Measurements from ENCODE around the gene ENOX1. TPM values are rescaled to one million over a fixed set of nuclear protein-coding genes. Genes with fewer than 3 reads are reported as not detected.

ENOX1 gene
- total RNA-seq, 1 experiment from 2014 or later: 0.07 TPM

- H3K27me3 ChIP-seq (ENCODE audit: control insufficient read depth, insufficient read depth, low read length): no peaks in the 10 kb centered on the region
- H3K4me3 ChIP-seq (ENCODE audit: insufficient read depth, low read depth, low read length): no peak overlapping the region
- DNase-seq: no peak
- no peaks in the 10 kb centered on the region for H3K36me3 ChIP-seq (replicated peaks; ENCODE audit: control insufficient read depth, insufficient read depth, low read length)
Observed at GRCh38 chr13:43482641-43483040, 304.1 kb downstream of the ENOX1 start.

DNA sequence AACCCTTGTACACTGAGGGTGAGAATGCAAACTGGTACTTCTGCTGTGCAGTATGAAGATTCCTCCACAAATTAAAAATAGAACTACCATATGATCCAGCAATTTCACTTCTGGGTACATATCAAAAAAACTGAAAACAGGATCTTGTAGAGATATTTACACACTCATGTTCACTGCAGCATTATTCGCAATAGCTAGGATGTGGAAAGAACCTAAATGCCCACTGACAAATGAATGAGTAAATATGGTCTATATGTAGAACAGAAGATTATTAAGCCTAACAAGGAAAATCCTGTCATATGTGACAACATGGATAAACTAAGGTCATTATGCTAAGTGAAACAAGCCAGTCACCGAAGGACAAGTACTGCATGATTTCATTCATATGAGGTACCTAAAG is 304.7 kb downstream of the ENOX1 start:
- no peak for DNase-seq
- no peaks in the 10 kb centered on the region for H3K27me3 ChIP-seq (ENCODE audit: control insufficient read depth, insufficient read depth, low read length)
- no peak overlapping the region for H3K4me3 ChIP-seq (ENCODE audit: insufficient read depth, low read depth, low read length)
- no peaks in the 10 kb centered on the region for H3K36me3 ChIP-seq (replicated peaks; ENCODE audit: control insufficient read depth, insufficient read depth, low read length)

DNA sequence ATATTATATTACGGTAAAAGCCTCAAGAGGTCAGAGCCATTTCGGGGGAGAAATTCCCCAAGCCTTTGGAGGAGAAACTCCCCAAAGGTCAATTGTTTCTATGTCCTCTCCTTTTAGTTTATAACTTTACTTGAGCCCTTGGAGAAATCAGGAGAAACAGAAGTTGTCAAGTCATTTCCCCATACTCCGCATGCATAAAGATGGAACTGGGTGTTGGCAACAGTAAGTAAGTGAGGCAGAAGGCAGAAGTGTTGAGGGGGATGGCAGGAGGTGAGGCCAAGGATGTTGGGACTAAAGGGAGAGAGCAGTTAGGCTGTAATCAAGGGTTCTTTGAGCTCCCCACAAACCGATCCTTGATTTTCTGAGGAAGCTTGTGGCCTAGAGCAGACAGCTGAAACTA is 307.9 kb downstream of the ENOX1 start:
- Histone ChIP-seq H3K27me3 (ENCODE audit: control insufficient read depth, insufficient read depth, low read length) (no peaks in the 10 kb centered on the region), H3K36me3 (replicated peaks; ENCODE audit: control insufficient read depth, insufficient read depth, low read length) (no peaks in the 10 kb centered on the region), H3K4me3 (ENCODE audit: insufficient read depth, low read depth, low read length) (no peak overlapping the region)
- no peak for DNase-seq

GRCh38 chr13:43478211-43478610 is 308.6 kb downstream of the ENOX1 start:
- no peak for DNase-seq
- Histone ChIP-seq H3K27me3 (ENCODE audit: control insufficient read depth, insufficient read depth, low read length) (no peaks in the 10 kb centered on the region), H3K36me3 (replicated peaks; ENCODE audit: control insufficient read depth, insufficient read depth, low read length) (no peaks in the 10 kb centered on the region), H3K4me3 (ENCODE audit: insufficient read depth, low read depth, low read length) (no peak overlapping the region)

GRCh38 chr13:43475140-43475539 is 311.6 kb downstream of the ENOX1 start:
- DNase-seq: no peak
- Histone ChIP-seq H3K27me3 (ENCODE audit: control insufficient read depth, insufficient read depth, low read length) (no peaks in the 10 kb centered on the region), H3K4me3 (ENCODE audit: insufficient read depth, low read depth, low read length) (no peak overlapping the region), H3K36me3 (replicated peaks; ENCODE audit: control insufficient read depth, insufficient read depth, low read length) (no peaks in the 10 kb centered on the region)

DNA sequence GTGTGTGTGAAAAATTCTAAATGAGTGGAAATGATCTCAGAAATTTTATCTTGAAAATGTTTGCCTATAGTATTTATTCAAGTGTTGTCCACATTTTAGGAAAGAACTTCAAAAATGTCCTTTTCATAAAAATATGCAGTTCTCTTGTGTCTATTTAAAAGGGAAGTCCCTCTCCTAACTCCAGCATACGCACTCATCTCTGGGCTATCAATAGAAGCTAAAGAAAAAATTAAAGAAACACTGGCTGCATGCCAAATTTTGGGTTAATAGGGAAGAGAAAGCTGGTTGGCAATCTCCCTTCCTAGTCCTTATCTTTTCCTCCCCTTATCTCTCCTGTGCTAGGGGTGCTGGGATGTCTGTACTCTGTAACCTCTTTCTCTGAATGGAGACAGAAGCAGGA is 313.3 kb downstream of the ENOX1 start:
- no peak for DNase-seq
- no peak overlapping the region for H3K4me3 ChIP-seq (ENCODE audit: insufficient read depth, low read depth, low read length)
- no peaks in the 10 kb centered on the region for H3K36me3 ChIP-seq (replicated peaks; ENCODE audit: control insufficient read depth, insufficient read depth, low read length)
- no peaks in the 10 kb centered on the region for H3K27me3 ChIP-seq (ENCODE audit: control insufficient read depth, insufficient read depth, low read length)

DNA sequence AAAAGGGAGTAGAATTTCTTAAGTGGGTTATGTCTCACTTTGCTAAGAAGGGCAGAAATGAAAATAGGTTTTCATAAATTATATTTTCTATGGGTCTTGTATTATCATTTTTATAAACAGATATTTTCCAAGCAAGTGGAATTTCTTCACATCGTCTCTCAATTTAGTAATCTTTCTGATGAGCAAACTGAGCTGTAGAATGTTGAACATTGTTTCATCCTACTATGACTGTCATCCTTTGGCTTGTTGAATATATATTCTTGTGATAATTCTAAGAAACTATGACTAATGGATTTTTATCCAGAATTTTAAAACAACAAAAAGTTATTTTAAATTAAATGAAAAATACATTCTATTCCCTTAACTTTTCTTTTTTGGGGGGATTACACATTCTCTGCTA is 313.8 kb downstream of the ENOX1 start:
- H3K4me3 ChIP-seq (ENCODE audit: insufficient read depth, low read depth, low read length): no peak overlapping the region
- DNase-seq: no peak
- H3K27me3 ChIP-seq (ENCODE audit: control insufficient read depth, insufficient read depth, low read length): no peaks in the 10 kb centered on the region
- no peaks in the 10 kb centered on the region for H3K36me3 ChIP-seq (replicated peaks; ENCODE audit: control insufficient read depth, insufficient read depth, low read length)

DNA sequence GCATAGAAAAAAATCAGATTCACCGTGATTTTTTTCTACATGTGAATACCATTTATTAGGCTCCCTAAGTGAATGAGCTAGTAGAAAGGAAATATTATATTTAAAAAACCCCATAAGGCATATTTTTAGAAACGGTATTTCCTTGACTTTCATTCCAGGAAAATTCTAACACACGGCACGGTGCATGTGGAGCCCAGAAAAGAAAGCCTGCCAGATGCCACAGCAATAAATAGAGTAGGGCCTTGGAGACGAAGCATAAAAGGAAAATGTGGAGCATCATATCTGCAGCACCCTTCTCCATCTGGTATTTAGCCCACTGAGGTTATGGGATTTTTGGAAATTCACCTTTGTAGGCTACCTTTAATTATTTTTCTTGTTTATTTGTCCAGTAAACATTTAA is 314.4 kb downstream of the ENOX1 start:
- no peaks in the 10 kb centered on the region for H3K36me3 ChIP-seq (replicated peaks; ENCODE audit: control insufficient read depth, insufficient read depth, low read length)
- no peaks in the 10 kb centered on the region for H3K27me3 ChIP-seq (ENCODE audit: control insufficient read depth, insufficient read depth, low read length)
- DNase-seq: no peak
- H3K4me3 ChIP-seq (ENCODE audit: insufficient read depth, low read depth, low read length): no peak overlapping the region

DNA sequence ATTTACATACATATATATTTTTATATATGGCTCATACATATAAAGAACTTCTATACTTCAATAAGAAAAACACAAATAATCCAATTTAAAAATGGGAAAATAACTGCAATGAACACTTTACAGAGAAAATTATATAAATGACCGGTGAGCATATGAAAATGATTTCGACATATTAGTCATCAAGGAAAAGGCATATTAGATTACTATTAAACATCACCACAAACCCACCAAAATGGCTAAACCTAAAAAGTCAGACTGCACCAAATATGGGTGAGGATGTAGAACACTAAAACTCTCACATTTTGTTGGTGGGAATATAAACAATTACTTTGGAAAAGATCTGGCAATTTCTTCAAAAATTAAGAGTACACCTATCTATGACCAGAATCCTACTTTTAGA is 316.2 kb downstream of the ENOX1 start:
- DNase-seq: no peak
- no peaks in the 10 kb centered on the region for H3K36me3 ChIP-seq (replicated peaks; ENCODE audit: control insufficient read depth, insufficient read depth, low read length)
- H3K27me3 ChIP-seq (ENCODE audit: control insufficient read depth, insufficient read depth, low read length): no peaks in the 10 kb centered on the region
- H3K4me3 ChIP-seq (ENCODE audit: insufficient read depth, low read depth, low read length): no peak overlapping the region

DNA sequence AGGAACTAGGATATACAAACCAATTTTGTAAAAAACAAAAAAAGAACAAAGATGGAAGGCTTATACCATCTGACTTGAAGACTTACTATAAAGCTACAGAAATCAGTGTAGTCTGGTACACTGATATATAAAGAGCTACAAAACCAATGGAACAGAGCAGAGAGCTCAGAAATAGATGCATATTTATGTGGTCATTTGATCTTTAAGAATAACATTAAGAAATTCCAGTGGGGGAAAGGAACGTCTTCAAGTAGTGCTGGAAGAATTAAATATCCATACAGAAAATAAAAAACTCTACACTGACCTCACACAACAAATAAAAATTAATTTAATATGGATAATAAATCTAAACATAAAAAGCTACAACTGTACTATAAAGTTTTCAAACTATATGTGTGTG is 317.0 kb downstream of the ENOX1 start:
- no peak for DNase-seq
- no peaks in the 10 kb centered on the region for H3K36me3 ChIP-seq (replicated peaks; ENCODE audit: control insufficient read depth, insufficient read depth, low read length)

GRCh38 chr13:43464578-43465264 is 322.1 kb downstream of the ENOX1 start:
- no peak for DNase-seq
- no peaks in the 10 kb centered on the region for H3K36me3 ChIP-seq (replicated peaks; ENCODE audit: control insufficient read depth, insufficient read depth, low read length)
- H3K27me3 ChIP-seq (ENCODE audit: control insufficient read depth, insufficient read depth, low read length): no peaks in the 10 kb centered on the region
- H3K4me3 ChIP-seq (ENCODE audit: insufficient read depth, low read depth, low read length): no peak overlapping the region

More for the DNA sequence above, 317.0 kb downstream of the ENOX1 start:
- Histone ChIP-seq H3K4me3 (ENCODE audit: insufficient read depth, low read depth, low read length) (no peak overlapping the region), H3K27me3 (ENCODE audit: control insufficient read depth, insufficient read depth, low read length) (no peaks in the 10 kb centered on the region)

DNA sequence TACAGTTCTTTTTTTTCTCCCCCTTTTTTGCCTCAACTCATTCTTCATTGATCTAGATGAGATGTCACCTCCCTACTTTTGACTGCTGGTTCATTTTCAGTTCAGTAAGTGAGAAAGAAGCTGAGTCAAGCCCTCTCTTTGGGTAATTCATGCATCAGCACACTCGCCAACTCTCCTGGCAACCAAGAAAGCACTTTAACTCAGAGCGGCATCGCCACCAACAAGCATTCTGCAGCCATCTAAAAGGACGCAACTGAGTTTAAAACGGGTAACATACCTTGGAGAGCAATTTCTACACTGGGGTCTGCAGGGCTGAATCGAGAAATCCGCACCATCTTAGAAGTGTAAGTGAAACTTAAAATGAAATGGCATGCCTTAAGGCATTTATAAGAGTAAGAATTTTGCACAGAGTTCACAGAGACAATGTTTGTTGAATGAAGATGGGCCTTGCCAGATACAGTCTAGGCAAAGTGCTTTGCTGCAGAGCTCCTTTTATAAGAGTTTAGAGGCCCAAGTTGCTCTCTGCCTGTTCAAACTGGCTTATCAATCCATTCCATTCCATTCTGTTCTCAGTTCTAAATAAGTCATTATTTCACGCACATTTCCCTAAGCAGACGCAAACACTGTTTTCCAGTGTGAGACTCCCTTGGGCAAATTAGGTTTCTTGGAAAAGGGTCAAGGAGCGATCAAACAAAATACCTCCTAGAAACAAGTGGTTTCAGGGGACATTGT is 338.0 kb downstream of the ENOX1 start:
- Histone ChIP-seq H3K4me3 (ENCODE audit: insufficient read depth, low read depth, low read length) (no peak overlapping the region), H3K27me3 (ENCODE audit: control insufficient read depth, insufficient read depth, low read length) (no peaks in the 10 kb centered on the region), H3K36me3 (replicated peaks; ENCODE audit: control insufficient read depth, insufficient read depth, low read length) (no peaks in the 10 kb centered on the region)
- DNase-seq: no peak

DNA sequence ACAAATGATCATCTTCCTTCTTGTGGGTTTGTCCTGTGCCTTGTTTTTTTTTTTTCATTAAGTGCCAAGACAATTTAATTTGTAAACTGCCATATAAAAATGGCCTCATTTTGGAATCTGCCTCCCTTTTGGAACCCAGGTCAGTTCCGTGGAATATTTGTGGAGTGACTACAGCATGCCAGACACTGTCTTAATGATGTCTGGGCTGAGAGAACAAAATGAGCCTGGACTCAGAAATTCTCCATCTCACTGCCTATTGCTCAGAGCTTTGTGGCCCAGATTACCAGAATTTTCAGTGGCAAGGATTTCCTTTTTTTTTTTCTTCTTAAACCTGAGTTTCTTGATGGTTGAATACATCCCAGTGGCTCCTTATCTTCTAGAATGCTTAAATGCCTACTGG is 340.6 kb downstream of the ENOX1 start:
- no peak overlapping the region for H3K4me3 ChIP-seq (ENCODE audit: insufficient read depth, low read depth, low read length)
- H3K36me3 ChIP-seq (replicated peaks; ENCODE audit: control insufficient read depth, insufficient read depth, low read length): no peaks in the 10 kb centered on the region
- no peaks in the 10 kb centered on the region for H3K27me3 ChIP-seq (ENCODE audit: control insufficient read depth, insufficient read depth, low read length)
- no peak for DNase-seq

DNA sequence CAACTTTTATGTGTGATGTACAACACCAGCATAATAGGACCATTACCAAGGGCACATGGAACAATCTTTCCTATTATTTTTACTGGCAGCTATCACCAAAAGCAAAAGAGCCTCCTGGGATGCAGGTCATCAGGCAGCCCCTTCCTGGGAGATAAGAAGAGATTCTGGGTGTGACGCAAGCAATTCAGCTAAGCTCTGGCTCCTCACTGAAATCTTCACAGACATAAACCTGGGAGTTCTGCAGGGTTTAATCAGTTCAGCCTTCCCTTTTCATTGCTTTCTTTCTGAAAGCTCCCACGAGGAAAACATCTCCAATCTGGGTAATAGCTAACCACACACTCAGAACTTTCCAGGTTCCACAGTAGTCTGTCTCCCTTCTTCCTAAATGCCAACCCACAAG is 341.1 kb downstream of the ENOX1 start:
- Histone ChIP-seq H3K4me3 (ENCODE audit: insufficient read depth, low read depth, low read length) (no peak overlapping the region), H3K27me3 (ENCODE audit: control insufficient read depth, insufficient read depth, low read length) (no peaks in the 10 kb centered on the region), H3K36me3 (replicated peaks; ENCODE audit: control insufficient read depth, insufficient read depth, low read length) (no peaks in the 10 kb centered on the region)
- DNase-seq: no peak

DNA sequence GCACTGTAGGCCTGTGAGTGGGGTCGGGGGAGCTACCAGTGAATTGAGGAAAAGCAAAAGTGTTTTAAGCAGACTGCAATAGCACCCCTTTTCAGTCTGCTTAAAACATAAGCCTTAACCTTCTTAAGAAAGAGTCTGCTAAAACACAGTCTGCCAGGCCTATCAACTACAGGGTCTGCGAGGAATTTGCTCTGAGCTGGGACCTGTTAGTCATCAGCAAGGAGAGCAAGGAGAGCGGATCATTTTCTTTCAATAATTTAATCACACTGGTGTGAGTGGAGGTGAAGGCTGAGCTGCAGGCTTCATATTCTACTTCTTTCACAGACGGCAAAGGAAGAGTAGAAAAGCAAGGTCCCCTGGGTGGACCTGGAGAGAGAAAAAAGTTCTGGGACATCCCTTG is 342.7 kb downstream of the ENOX1 start:
- H3K27me3 ChIP-seq (ENCODE audit: control insufficient read depth, insufficient read depth, low read length): no peaks in the 10 kb centered on the region
- H3K4me3 ChIP-seq (ENCODE audit: insufficient read depth, low read depth, low read length): no peak overlapping the region
- DNase-seq: no peak
- H3K36me3 ChIP-seq (replicated peaks; ENCODE audit: control insufficient read depth, insufficient read depth, low read length): no peaks in the 10 kb centered on the region
